Stimulated activated CD8-positive, alpha-beta memory T cell treated with anti-CD3 and anti-CD28 coated beads, Interleukin-12 subunit alpha, Interleukin-12 subunit beta, amount 100 ng/mL, for 24 hours (primary cell): ENCODE data around the gene PRAMEF17.
"Not testable (repeated sequence)": the region's sequence is repeated elsewhere in the genome, so short reads cannot be mapped to it uniquely, and the experiment has no call there.

ENCODE experiments used
- DNase-seq: peaks from one replicate; pipeline ENCODE4 v3.0.0-alpha.2; 2020; ENCODE audit errors: extremely low read depth

The PRAMEF17 gene, protein sequence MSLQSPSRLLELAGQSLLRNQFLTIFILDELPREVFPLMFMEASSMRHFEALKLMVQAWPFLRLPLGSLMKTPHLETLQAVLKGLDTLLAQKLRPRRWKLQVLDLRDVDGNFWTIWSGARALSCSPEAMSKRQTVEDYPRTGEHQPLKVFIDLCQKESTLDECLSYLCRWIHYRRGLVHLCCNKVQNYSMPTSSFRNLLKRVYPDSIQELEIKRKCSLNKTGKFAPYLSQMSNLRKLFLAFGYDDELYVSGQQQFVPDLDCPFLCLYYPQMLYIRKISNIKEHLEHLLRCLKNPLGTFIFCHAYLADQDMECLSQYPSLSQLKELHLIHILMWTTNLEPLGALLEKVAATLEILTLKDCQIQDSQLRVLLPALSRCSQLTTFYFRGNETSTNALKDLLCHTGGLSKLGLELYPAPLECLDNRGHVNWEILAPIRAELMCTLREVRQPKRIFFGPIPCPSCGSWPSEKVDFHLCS

DNA sequence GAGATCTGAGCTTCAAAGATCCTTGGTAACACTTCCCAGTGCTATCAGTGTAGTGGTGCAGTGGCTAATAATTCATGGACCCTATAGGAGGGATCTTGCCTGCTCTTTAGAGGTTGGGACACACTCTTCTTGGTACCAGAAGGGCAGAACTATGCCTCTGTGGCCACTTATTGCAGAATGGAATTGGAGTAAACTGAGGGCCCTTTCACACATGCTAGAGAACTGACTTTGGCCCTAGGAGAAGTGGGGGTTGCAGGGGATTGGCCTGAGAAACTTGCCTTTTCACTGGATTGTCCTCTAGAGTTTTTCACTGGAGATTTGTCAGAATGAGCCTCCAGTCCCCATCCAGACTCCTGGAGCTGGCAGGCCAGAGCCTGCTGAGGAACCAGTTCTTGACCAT, at the start of gene PRAMEF17:
PRAMEF17 (plus strand) TSS at position 301 of the 400 bp plus-strand sequence; CDS start at position 327, 26 bp downstream.
- DNase-seq: not testable (repeated sequence)

DNA sequence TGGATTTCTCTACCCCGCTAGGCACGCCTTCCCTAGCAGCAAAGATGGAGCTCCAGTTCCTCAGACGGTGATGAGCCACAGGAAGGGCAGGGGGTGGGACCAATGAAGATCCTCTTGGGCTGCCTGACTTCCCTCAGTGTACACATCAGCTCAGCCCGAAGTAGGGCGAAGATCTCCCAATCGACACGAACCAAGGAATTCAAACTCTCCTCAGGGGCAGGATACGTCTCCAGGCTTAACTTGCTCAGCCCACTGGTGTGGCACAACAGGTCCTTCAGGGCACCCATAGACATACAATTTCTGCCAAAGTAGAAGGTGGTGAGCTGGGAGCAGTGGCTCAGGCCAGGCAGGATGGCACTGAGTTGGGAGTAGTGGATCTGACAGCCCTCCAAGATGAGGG, 46.9 kb upstream of the PRAMEF17 start:
- DNase-seq: not testable (repeated sequence)

DNA sequence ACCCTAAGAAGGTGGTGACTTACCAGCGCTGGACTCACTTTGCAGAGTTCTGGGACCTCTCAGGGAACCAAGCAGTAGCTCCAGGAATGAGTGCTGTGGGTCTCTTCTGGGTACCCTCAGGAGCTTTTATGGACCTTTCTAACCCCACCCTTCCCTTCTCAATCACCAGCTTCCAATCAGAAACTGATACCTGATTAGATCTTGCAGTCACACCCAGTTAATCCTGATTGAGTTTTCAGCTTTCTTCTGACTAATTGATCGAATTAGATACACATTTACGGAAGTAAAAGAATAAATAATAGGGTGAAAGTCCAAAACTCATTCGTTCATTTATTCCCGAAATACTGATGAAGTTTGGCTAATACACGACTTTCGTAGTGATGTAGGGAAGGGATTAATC, 42.4 kb upstream of the PRAMEF17 start, which contains the start of gene PRAMEF14:
PRAMEF14 (minus strand) TSS at position 101 of the 400 bp plus-strand sequence. CDS start 1,820 bp downstream, outside the sequence.
- not testable (repeated sequence) for DNase-seq

DNA sequence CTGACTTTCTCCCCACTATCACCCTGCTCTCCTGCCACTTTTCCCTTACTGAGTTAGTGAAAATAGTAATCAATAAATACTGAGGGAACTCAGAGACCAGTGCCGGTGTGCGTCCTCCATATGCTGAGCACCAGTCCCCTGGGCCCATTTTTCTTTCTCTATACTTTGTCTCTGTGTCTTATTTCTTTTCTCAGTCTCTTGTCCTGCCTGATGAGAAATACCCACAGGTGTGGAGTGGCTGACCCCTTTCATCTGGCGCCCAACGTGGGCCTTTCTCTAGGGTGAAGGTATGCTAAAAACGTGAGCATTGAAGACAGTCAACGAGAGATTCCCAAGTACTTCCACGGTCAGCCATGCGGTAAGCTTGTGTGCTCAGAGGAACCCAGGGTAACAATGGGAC, 36.0 kb upstream of the PRAMEF17 start:
- DNase-seq: not testable (repeated sequence)

DNA sequence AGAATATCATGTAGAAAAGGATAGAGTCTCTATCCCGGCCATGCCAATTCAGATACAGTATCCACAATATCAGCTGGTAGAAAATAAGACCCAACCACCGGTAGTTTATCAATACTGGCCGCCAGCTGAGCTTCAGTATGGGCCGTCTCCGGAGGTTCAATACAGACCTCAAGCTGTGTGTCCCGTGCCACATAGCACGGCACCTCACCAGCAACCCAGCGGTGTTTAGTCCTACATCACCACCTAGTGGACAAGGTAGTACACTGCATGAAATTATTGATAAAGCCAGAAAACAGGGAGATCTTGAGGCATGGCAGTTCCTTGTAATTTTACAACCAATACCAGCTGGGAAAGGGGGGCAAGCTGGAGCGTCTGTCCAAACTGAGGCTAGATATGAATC, 35.0 kb upstream of the PRAMEF17 start:
- DNase-seq: not testable (repeated sequence)

DNA sequence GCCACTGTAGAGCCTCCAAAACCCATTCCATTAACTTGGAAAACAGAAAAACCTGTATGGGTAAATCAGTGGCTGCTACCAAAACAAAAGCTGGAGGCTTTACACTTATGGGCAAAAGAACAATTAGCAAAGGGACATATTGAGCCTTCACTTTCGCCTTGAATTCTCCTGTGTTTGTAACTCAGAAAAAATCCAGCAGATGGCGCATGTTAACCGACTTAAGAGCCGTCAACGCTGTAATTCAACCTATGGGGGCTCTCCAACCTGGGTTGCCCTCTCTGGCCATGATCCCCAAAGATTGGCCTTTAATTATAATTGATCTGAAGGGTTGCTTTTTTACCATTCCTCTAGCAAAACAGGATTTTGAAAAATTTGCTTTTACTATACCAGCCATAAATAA, 32.7 kb upstream of the PRAMEF17 start:
- DNase-seq: not testable (repeated sequence)

DNA sequence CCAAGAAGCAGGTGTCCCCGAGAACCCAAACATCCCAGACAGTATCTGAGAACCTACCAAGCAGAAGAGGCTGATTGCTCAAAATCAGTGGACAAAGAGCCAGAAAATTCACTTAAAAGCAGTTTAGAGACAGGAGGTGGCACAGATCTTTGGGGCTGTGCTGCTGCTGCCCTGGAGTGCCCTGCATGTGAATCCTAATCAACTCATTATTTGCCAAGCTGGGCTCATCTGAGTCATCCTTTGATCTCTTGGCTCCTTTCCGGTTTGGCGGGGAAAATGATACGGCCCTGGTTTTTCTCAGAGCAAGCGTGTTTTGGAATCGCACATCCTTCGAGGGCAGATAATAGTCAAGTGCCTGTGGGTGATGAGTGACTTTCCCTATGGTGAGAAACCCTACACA, 27.1 kb upstream of the PRAMEF17 start:
- DNase-seq: not testable (repeated sequence)

DNA sequence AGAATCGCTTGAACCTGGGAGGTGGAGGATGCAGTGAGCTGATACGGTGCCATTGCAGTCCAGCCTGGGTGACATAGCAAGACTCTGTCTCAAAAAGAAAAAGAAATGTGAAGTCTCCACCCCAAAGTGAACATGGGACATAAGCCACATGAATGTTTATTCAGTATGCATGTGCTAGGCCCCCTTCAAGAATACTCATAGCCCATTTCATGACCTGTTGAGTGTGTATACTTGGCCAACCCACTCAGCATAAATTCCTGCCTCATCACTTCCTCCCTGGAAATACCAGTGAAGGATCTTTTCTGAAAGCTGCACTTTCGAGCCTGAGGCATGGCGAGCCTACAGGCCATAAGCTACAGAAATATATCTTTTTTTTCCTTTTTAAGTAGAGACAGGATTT, 24.5 kb upstream of the PRAMEF17 start:
- DNase-seq: not testable (repeated sequence)

DNA sequence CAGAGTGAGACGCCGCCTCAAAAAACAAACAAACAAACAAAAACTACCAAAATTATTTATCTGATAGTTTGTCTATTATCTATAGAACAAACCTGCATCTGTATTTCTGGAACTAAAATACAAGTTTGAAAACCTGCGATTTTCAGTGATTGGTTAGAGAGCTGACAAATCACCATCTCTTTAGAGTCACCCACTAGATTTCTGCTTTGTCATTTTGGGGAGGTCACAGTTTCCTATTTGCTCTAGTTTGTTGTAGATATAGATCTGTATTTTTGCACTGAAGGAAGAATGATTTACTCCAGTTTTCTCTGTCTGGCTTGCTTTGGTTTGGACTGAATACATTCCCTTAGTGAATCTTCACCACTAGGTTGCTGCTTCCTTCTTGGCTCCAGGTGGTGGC, 22.9 kb upstream of the PRAMEF17 start:
- DNase-seq: not testable (repeated sequence)

DNA sequence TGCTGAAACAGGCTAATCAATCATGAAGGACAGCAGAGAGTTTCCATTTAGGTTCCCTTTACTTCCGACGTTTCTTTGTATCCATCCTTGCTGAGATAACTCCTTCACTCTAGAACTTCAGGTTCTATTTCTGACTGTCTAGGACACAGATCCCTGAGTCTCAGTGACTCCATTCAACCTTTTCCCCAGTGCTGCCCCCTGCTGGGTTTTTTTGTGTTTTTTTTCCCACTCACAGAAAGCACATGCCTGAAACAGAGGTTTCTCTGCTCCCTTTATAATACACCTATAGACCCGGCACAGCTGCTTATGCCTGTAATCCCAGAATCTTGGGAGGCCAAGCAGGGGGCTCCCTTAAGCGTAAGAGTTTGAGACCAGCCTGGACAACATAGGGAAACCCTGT, 20.9 kb upstream of the PRAMEF17 start:
- not testable (repeated sequence) for DNase-seq

DNA sequence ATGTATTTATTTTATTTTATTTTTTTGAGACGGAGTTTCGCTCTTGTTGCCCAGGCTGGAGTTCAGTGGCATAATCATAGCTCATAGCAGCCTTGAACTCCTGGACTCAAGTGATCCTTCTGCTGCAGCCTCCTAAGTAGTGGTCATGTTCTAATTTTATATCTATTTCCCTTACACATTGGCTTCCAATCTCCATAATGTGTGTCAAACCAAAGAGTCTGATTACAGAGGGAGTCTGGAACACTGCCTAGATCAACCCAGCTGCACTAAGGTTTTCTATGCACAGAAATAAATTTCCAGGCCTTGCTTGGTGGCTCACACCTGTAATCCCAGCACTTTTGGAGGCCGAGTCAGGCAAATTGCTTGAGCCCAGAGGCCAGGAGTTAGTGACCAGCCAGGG, 10.4 kb upstream of the PRAMEF17 start:
- DNase-seq: not testable (repeated sequence)

DNA sequence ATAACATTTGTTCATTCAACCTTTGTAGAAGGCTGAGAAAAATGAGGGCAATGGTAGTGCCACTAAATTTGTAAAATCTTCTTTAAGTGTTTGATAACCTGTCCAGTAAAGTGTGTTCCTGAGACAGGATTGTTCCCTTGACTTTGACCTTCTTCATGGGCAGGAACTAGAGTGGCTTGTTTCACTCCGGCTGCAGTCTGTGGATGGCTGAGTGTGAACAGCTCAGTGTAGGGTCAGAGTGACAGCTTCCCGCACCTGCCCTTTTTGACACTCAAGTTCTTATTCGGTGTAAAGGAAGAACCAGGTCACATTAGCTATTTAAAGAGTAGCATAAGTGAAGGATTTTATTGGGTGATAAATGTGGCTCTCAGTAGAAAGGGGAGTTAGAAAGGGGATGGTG, 9.1 kb upstream of the PRAMEF17 start:
- not testable (repeated sequence) for DNase-seq

DNA sequence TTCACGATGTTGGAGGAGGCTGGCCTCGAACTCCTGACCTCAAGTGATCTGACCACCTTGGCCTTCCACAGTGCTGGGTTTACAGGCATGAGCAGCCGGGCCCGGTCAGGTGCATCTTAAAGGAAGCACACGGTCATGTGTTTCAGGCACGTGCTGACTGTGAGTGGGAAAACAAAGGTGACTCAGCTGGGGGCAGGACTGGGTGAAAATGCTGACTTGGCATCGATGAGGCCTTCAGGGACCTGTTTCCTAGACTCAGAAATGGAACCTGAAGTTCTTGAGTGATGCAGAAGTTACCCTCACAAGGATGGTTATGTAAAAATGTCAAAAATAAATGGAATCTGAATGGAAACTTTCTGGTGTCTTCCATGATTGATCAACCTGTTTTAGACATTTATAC, 3.6 kb downstream of the PRAMEF17 start:
- not testable (repeated sequence) for DNase-seq

DNA sequence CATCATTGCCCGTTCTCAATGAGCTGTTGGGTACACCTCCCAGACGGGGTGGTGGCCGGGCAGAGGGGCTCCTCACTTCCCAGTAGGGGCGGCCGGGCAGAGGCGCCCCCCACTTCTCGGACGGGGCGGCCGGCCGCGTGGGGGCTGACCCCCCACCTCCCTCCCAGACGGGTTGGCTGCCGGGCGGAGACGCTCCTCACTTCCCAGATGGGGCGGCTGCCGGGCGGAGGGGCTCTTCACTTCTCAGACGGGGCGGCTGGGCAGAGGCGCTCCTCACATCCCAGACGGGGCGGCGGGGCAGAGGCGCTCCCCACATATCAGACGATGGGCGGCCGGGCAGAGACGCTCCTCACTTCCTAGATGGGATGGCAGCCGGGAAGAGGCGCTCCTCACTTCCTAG, 5.3 kb downstream of the PRAMEF17 start:
- not testable (repeated sequence) for DNase-seq

DNA sequence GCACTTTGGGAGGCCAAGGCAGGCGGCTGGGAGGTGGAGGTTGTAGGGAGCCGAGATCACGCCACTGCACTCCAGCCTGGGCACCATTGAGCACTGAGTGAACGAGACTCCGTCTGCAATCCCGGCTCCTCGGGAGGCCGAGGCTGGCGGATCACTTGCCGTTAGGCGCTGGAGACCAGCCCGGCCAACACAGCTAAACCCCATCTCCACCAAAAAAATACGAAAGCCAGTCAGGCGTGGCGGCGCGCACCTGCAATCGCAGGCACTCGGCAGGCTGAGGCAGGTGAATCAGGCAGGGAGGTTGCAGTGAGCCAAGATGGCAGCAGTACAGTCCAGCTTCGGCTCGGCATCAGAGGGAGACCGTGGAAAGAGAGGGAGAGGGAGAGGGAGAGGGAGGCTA, 5.9 kb downstream of the PRAMEF17 start:
- not testable (repeated sequence) for DNase-seq

DNA sequence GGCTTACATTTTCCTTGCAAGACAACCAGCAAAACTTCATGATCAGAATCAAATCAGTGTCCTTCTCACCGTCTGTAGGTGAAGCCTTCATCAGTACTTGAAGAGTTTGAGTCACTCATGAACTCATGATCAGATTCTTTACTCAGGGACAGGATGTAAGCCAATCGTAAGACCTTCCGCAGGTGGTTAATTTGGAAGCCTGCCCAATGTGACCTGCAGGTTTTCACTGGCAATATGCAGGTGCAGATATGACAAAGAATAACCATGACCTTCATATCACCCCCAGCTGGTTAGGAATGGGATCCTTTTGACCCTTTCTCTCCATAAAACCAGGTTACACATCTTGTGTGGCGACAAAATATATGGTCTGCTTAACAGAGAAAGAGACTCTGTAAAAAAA, 18.4 kb downstream of the PRAMEF17 start:
- no peak for DNase-seq

DNA sequence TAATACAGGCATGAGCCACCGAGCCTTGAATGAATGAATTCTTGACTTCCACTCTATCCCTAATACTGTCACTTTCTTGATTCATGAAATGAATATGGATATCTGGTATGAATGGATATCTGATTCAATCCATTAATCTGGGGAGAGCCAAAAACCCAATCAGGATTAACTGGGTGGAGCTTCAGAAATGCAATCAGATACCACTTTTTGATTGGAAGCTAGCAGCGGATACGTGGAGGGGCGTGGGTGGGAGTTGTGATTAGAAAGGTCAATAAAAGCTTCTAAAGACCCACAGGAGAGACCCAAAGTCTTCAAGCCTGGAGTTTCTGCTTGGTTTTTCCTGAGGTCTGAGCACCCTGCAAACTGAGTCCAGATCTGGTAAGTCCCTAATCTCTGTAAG, 20.7 kb downstream of the PRAMEF17 start, which contains the start of gene PRAMEF20:
PRAMEF20 (plus strand) TSS at position 301 of the 400 bp plus-strand sequence. CDS start 5,905 bp downstream, outside the sequence.
- not testable (repeated sequence) for DNase-seq

DNA sequence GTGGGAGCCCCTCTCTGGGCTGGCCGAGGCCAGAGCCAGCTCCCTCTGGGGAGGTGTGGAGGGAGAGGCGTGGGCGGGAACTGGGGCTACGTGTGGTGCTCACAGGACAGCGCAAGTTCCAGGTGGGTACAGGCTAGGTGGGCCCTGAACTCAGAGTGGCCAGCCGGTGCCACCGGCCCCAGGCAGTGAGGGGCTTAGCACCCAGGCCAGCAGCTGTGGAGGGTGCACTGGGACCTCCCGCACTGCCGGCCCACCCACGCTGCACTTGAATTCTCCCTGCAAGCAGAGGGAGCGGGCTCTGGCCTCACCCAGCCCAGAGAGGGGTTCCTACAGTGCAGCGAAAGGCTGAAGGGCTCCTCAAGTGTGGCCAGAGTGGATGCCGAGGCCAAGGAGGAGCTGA, 41.1 kb downstream of the PRAMEF17 start:
- DNase-seq: no peak

DNA sequence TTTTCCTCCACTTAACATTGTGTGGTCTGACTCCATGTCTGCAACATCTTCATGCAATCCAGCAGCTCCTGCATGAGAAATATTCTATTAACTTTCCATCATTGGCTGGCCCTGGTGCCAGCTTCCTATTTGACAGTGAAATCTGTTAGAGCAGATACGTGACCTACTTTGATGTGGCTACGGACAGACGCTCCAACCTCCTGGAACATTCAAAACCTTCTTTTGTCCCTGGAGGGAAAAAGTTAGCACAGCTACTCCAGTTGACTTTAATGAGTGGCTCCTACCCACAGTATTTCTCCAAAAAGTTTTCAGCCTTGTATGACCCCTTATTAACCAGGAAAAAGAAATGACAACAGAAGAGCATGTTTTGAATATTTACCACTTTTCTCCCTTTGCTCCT, 42.8 kb downstream of the PRAMEF17 start:
- no peak for DNase-seq

DNA sequence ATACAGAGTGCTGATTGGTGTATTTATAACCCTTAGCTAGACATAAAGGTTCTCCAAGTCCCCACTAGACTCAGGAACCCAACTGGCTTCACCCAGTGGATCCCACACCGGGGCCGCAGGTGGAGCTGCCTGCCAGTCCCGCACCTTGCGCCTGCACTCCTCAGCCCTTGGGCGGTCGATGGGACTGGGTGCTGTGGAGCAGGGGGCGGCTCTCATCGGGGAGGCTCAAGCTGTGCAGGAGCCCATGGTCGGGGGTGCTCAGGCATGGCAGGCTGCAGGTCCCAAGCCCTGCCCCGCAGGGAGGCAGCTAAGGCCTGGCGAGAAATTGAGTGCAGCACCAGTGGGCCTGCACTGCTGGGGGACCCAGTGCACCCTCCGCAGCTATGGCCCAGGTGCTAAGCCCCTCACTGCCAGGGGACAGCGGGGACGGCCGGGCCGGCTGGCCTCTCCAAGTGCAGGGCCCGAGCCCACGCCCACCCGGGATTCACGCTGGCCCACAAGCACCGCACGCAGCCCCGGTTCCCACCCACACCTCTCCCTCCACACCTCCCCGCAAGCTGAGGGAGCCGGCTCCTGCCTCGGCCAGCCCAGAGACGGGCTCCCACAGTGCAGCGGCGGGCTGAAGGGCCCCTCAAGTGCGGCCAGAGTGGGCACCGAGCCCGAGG, 44.4 kb downstream of the PRAMEF17 start:
- DNase-seq: not testable (repeated sequence)

DNA sequence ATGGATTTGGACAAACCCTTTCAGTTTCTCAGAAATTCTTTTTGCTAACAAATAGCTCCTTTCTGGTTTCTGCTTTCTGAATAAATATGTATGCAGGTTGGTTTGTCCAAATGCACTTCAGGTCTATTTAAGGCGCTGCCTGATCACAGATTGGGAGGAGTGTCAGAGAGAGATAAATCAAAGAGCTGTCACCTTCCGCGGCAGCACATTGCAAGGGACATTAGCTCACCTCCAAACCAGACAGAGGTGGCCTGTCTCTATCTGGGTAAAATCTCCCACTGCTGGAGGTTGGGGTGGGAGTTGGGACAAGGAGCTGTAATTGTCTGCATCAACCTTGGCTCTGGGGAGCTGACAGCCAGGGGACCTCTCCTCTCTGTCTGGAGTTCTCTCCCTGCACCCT, 46.0 kb downstream of the PRAMEF17 start:
- no peak for DNase-seq

DNA sequence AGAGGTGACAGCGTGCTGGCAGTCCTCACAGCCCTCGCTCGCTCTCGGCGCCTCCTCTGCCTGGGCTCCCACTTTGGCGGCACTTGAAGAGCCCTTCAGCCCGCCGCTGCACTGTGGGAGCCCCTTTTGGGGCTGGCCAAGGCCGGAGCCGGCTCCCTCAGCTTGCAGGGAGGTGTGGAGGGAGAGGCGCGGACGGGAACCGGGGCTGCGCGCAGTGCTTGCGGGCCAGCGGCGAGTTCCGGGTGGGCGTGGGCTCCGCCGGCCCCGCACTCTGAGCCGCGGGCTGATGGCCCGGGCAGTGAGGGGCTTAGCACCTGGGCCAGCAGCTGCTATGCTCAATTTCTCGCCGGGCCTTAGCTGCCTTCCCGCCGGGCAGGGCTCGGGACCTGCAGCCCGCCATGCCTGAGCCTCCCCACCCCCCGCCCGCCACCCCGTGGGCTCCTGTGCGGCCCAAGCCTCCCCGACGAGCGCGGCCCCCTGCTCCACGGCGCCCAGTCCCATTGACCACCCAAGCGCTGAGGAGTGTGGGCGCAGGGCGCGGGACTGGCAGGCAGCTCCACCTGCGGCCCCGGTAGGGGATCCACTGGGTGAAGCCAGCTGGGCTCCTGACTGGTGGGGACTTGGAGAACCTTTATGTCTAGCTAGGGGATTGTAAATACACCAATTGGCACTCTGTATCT, 49.8 kb downstream of the PRAMEF17 start:
- not testable (repeated sequence) for DNase-seq
